ENCODE measurements around the gene LRIT3.

LRIT3 gene

GRCh38 chr4:109890076-109890475 lies 42.2 kb downstream of the LRIT3 start:
- DNase-seq (ENCODE audit: low spot score) (no peak), FAIRE-seq (no peak)

GRCh38 chr4:109902559-109903251 lies 54.8 kb downstream of the LRIT3 start:
- DNase-seq (ENCODE audit: low spot score) (no peak), FAIRE-seq (no peak)

GRCh38 chr4:109908731-109909130 lies 60.8 kb downstream of the LRIT3 start:
- no peak for DNase-seq (ENCODE audit: low spot score)
- no peak for FAIRE-seq

- FAIRE-seq: no peak
- DNase-seq (ENCODE audit: low spot score): no peak
Observed at GRCh38 chr4:109910256-109910655, 62.3 kb downstream of the LRIT3 start.

- FAIRE-seq: peak; percentile 83
- peak; percentile 53 for DNase-seq (ENCODE audit: low spot score)
Observed at GRCh38 chr4:109912706-109913595, 65.0 kb downstream of the LRIT3 start, which contains the start of gene EGF. TSS of gene EGF (plus strand) at chr4:109912883. CDS start at chr4:109913336, 453 bp downstream.

GRCh38 chr4:109913596-109914241 lies 65.8 kb downstream of the LRIT3 start:
- FAIRE-seq (no peak), DNase-seq (ENCODE audit: low spot score) (no peak)

GRCh38 chr4:109914322-109914721 lies 66.4 kb downstream of the LRIT3 start:
- FAIRE-seq: no peak
- no peak for DNase-seq (ENCODE audit: low spot score)

GRCh38 chr4:109915385-109916026 lies 67.6 kb downstream of the LRIT3 start:
- FAIRE-seq: no peak

GRCh38 chr4:109916027-109916409 lies 68.1 kb downstream of the LRIT3 start:
- DNase-seq (ENCODE audit: low spot score) (no peak), FAIRE-seq (no peak)

More at GRCh38 chr4:109915385-109916026, 67.6 kb downstream of the LRIT3 start:
- DNase-seq (ENCODE audit: low spot score): no peak

GRCh38 chr4:109921384-109921808 lies 73.5 kb downstream of the LRIT3 start:
- peak; percentile 89 for DNase-seq (ENCODE audit: low spot score)

More at GRCh38 chr4:109921384-109921808, 73.5 kb downstream of the LRIT3 start:
- FAIRE-seq: peak; percentile 78
